IPS-18a (cell line): ENCODE results near the gene INSRR.

Source experiments
- H3K27ac ChIP-seq: one replicate; pipeline ENCODE4 v1.5.1; 2013; ENCODE audit warnings: low read length
- H3K27me3 ChIP-seq: one replicate; pipeline ENCODE4 v1.6.1; 2013; ENCODE audit warnings: mild to moderate bottlenecking, low read length; ENCODE audit not compliant: control insufficient read depth, insufficient read depth
- H3K36me3 ChIP-seq: one replicate; pipeline ENCODE4 v1.6.1; 2013; ENCODE audit warnings: low read depth, low read length; ENCODE audit not compliant: control insufficient read depth
- H3K4me1 ChIP-seq: one replicate; pipeline ENCODE4 v1.6.1; 2013; ENCODE audit warnings: low read depth, low read length; ENCODE audit not compliant: control insufficient read depth
- H3K4me3 ChIP-seq: one replicate; pipeline ENCODE4 v1.5.1; 2013; ENCODE audit warnings: low read length
- H3K9ac ChIP-seq: one replicate; pipeline ENCODE4 v1.6.1; 2013; ENCODE audit warnings: mild to moderate bottlenecking, low read length, moderate library complexity
- H3K9me3 ChIP-seq: one replicate; pipeline ENCODE4 v1.6.1; 2013; ENCODE audit warnings: low read depth, low read length; ENCODE audit not compliant: control insufficient read depth

Gene INSRR

DNA sequence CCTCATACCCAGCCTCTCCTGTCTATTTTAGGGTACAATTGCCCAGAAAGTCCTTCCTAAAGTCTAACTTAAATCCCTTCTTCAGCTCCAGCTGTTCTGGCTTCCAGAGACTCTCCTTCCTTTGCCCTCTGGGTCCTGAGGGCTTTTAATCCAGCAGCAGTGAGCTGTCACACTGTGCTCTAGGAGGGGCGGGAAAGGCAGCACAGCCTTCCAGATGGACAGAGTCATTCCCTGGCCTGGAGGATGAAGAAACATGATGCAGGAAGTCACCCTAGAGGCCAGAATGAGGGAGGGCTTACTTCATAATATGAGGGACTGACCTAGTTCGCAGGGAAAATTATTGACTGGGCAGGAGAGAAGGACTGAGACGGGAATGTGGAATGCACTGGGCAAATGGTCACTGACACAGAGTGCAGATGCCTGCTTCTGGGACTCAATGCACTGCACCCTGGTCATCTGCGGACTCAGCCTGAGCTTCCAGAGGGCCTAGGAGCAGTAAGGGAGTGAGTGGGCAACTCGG is 43.5 kb downstream of the INSRR start:
- H3K9me3 ChIP-seq, result no peaks in the 10 kb centered on the region
- no peak overlapping the region for H3K27ac ChIP-seq
- H3K4me1 ChIP-seq, result peaks cover 4% of the 10 kb centered on the region
- H3K27me3 ChIP-seq, result peaks cover 38% of the 10 kb centered on the region
- H3K4me3 ChIP-seq, result no peak overlapping the region
- H3K9ac ChIP-seq, result no peak overlapping the region
- no peaks in the 10 kb centered on the region for H3K36me3 ChIP-seq

GRCh38 chr1:156814571-156815260 is 44.2 kb downstream of the INSRR start:
- Histone ChIP-seq H3K4me1 (peaks cover 4% of the 10 kb centered on the region), H3K27ac (no peak overlapping the region), H3K4me3 (peak overlapping the region; percentile 54), H3K27me3 (peaks cover 38% of the 10 kb centered on the region), H3K9me3 (no peaks in the 10 kb centered on the region), H3K36me3 (no peaks in the 10 kb centered on the region), H3K9ac (no peak overlapping the region)

DNA sequence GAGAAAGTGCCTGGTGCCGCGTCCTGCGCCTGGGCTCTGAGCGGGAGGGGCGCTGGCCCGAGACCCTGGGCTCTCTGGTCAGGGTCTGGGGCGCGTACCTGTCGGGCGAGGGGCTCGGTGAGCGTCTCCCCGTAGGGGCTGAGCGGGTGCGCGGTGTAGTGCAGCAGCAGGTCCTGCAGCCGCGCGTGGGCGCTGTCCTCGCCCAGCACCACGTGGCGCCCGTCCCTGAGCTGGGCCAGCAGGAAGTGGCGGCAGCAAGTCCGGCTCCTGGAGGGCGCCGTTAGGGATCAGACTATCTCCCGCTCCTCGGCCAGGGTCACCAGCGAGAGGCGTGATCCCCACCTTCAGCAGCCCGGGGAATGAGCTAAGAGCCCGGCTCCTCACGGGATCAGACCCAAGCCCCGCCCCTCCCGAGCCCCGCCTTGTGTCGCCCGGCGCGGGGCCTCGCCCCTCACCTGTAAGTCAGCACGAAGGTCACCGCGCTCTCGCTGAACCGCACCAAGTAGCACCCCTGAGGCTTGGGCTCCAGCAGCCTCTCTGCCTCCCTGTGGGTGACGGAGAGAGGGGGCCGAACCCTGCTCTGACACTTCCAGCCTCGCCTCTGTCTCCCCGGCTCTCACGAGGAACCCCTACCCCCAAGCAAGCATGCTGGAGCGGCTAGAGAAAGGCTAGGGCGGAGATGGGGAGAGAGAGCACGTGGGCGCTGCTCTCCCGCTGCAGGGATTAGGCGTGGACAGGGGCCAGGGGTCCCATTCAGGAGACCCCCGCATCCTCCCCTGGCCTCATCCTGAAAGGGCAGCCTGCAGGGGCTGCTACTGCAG is 45.0 kb downstream of the INSRR start:
- Histone ChIP-seq H3K4me3 (peak overlapping the region; percentile 54), H3K4me1 (peaks cover 4% of the 10 kb centered on the region)

DNA sequence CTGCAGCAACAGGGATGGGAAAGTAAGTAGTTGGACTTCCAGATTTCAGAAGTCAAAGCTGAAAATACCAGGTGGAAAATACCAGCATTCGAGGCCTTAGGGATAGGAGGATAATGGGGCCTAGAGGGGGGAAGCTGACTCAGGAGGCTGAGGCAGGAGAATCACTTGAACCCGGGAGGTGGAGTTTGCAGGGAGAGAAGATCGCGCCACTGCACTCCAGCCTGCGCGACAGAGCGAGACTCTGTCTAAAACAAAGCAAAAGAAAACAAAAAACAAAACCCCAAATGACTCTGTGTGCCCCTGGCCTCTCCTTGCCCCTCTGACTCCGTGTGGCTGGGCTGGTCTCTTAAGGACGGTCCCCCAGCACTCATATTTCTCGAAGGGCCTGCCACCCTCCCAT is 45.6 kb downstream of the INSRR start:
- peak overlapping the region; percentile 52 for H3K9ac ChIP-seq
- no peak overlapping the region for H3K27ac ChIP-seq
- no peaks in the 10 kb centered on the region for H3K9me3 ChIP-seq
- H3K36me3 ChIP-seq, result no peaks in the 10 kb centered on the region
- peaks cover 4% of the 10 kb centered on the region for H3K4me1 ChIP-seq
- peak overlapping the region; percentile 54 for H3K4me3 ChIP-seq
- peaks cover 38% of the 10 kb centered on the region for H3K27me3 ChIP-seq

More for the DNA sequence above, 45.0 kb downstream of the INSRR start:
- Histone ChIP-seq H3K9me3 (no peaks in the 10 kb centered on the region), H3K9ac (peak overlapping the region; percentile 52), H3K27me3 (peaks cover 38% of the 10 kb centered on the region), H3K27ac (no peak overlapping the region), H3K36me3 (no peaks in the 10 kb centered on the region)

DNA sequence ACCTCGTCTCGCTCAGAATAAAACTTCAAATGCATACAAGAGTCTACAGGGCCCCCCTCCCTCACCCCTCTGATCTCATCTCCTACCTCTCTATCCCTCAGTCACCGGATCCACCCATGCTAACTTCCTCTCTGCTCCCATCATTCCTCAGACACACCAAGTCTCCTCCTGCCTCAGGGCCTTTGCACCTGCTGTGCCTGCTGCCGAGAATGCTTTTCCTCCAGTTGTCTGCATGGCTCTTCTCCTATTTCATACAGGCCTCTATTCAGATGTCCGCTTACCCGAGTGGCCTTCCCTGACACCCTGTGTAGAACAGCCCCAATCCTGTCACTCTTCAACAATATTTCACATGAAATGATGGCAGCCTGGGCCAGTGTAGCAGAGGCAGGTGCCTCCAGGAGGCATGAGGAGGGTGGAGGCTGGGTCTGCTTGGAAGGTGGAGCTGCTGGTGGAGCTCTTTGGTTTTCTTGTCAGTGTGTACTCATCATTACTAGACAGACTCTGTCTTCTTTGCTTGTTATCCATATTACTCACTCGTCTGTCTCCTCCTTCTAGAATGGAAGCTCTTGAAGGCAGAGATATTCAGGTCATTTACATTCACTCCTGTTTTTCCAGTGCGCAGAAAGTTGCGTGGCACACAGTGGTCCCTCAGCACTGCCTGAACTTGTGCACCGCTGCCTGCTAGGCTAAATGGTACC is 46.5 kb downstream of the INSRR start:
- H3K27ac ChIP-seq, result no peak overlapping the region
- H3K4me3 ChIP-seq, result no peak overlapping the region
- H3K27me3 ChIP-seq, result peaks cover 38% of the 10 kb centered on the region
- H3K9ac ChIP-seq, result no peak overlapping the region
- H3K9me3 ChIP-seq, result no peaks in the 10 kb centered on the region
- no peaks in the 10 kb centered on the region for H3K36me3 ChIP-seq
- peaks cover 4% of the 10 kb centered on the region for H3K4me1 ChIP-seq

- H3K36me3 ChIP-seq, result no peaks in the 10 kb centered on the region
- no peaks in the 10 kb centered on the region for H3K9me3 ChIP-seq
- peaks cover 4% of the 10 kb centered on the region for H3K4me1 ChIP-seq
- H3K4me3 ChIP-seq, result no peak overlapping the region
- H3K9ac ChIP-seq, result no peak overlapping the region
- peaks cover 36% of the 10 kb centered on the region for H3K27me3 ChIP-seq
- no peak overlapping the region for H3K27ac ChIP-seq
These were observed 47.7 kb downstream of the INSRR start for GRCh38 chr1:156811168-156811567.

GRCh38 chr1:156809711-156810366 is 49.1 kb downstream of the INSRR start:
- Histone ChIP-seq H3K9ac (no peak overlapping the region), H3K27me3 (peaks cover 24% of the 10 kb centered on the region), H3K4me3 (no peak overlapping the region), H3K36me3 (no peaks in the 10 kb centered on the region), H3K4me1 (peaks cover 4% of the 10 kb centered on the region), H3K9me3 (no peaks in the 10 kb centered on the region), H3K27ac (no peak overlapping the region)

DNA sequence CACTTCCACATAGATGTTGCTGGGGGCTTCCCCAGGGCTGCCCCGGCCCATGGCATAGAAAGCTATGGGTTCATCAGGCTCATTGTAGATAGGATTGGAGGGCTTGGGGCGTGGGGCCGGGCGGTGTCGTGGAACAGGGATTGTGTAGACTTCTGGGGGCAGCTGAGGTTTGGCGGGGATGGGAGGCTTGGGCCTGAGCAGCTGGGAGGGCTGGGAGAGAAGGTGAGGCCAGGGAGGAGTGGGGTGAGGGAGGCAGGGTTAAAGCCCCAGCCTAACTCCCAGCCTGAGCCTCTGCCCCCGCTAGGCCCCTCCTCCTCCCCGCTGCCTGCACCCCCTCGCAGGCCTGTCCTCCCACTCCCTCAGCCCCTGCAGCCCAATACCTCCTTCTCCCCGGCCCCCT is 49.6 kb downstream of the INSRR start:
- Histone ChIP-seq H3K36me3 (no peaks in the 10 kb centered on the region), H3K27ac (no peak overlapping the region), H3K9ac (no peak overlapping the region), H3K9me3 (no peaks in the 10 kb centered on the region), H3K27me3 (peaks cover 18% of the 10 kb centered on the region), H3K4me1 (peaks cover 4% of the 10 kb centered on the region), H3K4me3 (no peak overlapping the region)

GRCh38 chr1:156808186-156809030 is 50.5 kb downstream of the INSRR start:
- Histone ChIP-seq H3K4me1 (peaks cover 3% of the 10 kb centered on the region), H3K9ac (no peak overlapping the region)

GRCh38 chr1:156807627-156808026 is 51.3 kb downstream of the INSRR start:
- Histone ChIP-seq H3K9ac (no peak overlapping the region), H3K9me3 (no peaks in the 10 kb centered on the region), H3K27me3 (peaks cover 4% of the 10 kb centered on the region), H3K36me3 (no peaks in the 10 kb centered on the region), H3K4me3 (no peak overlapping the region), H3K4me1 (no peaks in the 10 kb centered on the region), H3K27ac (no peak overlapping the region)

More at GRCh38 chr1:156808186-156809030, 50.5 kb downstream of the INSRR start:
- no peaks in the 10 kb centered on the region for H3K36me3 ChIP-seq
- no peaks in the 10 kb centered on the region for H3K9me3 ChIP-seq
- H3K27ac ChIP-seq, result no peak overlapping the region
- H3K4me3 ChIP-seq, result no peak overlapping the region
- peaks cover 11% of the 10 kb centered on the region for H3K27me3 ChIP-seq
